Glomerular endothelial cell (primary cell): ENCODE results near the gene AKR1C8. TPM values are rescaled to one million over a fixed set of nuclear protein-coding genes. Genes with fewer than 3 reads are reported as not detected.
"Not testable (repeated sequence)": the region's sequence is repeated elsewhere in the genome, so short reads cannot be mapped to it uniquely, and the experiment has no call there.

Experiments used
- DNase-seq: peaks from one replicate; pipeline ENCODE4 v3.0.0-alpha.2; 2011; ENCODE audit warnings: low read depth, low spot score; ENCODE audit errors: extremely low read depth
- total RNA-seq: library from RNA; depleted of rRNA; stranded (reverse); fragments of >200 nt; gene quantifications from 2 replicates; pipeline ENCODE4 v1.2.3, GENCODE V29; 2015

AKR1C8 gene
- total RNA-seq, 1 donor from 2014 or later = not detected

DNA sequence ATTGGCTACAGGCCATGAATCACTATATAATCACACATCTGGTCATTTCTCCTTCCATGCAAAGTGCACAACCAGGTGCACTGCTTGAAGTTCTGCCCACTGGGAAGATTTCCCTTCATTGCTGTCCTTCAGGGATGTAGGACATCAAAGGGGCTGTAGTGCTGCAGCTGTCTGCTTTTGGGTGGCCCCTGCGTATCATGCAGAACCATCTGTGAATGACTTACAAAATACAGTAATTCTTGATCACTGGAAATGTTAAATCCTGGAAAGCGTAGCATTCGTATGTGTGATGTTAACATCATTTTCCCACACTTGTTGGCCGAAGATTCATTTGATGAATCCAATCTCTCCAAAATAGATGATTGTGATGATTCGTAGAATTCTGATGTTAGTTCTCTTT lies 68.3 kb downstream of the AKR1C8 start:
- no peak for DNase-seq

DNA sequence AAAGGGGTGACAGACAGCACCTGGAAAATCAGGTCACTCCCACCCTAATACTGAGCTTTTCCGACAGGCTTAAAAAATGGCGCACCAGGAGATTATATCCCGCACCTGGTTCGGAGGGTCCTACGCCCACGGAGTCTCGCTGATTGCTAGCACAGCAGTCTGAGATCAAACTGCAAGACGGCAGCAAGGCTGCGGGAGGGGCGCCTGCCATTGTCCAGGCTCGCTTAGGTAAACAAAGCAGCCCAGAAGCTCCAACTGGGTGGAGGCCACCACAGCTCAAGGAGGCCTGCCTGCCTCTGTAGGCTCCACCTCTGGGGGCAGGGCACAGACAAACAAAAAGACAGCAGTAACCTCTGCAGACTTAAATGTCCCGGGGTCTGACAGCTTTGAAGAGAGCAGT lies 75.1 kb downstream of the AKR1C8 start:
- not testable (repeated sequence) for DNase-seq

GRCh38 chr10:5108658-5109416 lies 76.1 kb downstream of the AKR1C8 start:
- no peak for DNase-seq

DNA sequence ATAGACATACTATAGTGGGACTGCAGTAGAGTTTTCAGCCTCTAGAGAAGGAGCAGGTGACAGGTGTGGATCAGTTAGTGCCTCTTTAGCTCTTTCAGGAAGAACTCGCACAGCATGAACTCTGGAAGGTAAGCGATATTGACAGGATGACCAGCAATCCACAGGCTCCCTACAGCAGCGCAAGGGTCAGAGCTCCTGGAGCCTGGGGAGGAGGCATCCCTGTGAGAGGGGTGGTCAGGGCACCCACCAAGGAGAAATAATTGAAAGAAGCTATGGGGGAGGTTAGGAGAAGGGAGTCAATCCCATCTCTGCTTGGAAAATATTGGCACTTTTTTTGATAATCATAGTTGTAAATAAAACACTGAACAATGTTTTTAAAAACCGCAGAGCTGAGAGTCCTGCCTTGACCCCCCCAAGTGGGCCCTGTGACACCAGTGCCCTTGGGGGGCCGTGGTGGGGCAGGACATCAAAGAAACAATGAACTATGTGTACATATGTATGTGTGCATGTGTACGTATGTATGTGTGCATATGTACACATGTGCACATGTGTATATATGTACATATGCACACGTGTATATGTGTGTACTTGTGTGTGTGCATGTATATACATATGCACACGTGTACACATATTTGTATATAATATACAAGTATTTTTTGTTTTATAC lies 77.0 kb downstream of the AKR1C8 start:
- DNase-seq = no peak

- DNase-seq = no peak
These were observed 78.4 kb downstream of the AKR1C8 start for GRCh38 chr10:5106553-5106952.

GRCh38 chr10:5105626-5106025 lies 79.3 kb downstream of the AKR1C8 start:
- no peak for DNase-seq

Other genes starting within 250 kb of the AKR1C8 start
- gene AKR1C1, start 221.7 kb downstream of the AKR1C8 start, total RNA-seq = 0.15 and 0.70 TPM in 2 replicates
- 0.29 TPM in 1 of 2 replicates, not detected in the other for gene AKR1C2, start 181.3 kb downstream of the AKR1C8 start, total RNA-seq
- gene AKR1C3, start 90.7 kb downstream of the AKR1C8 start, total RNA-seq = 0.63 and 3.6 TPM in 2 replicates
- gene AKR1C4, start 11.7 kb upstream of the AKR1C8 start, total RNA-seq = not detected in 2 replicates
- not detected in 2 replicates for gene UCN3, start 179.8 kb upstream of the AKR1C8 start, total RNA-seq
- gene TUBAL3, start 219.7 kb upstream of the AKR1C8 start, total RNA-seq = 0.12 TPM in 1 of 2 replicates, not detected in the other
- 25.7 and 48.1 TPM in 2 replicates for gene NET1, start 227.4 kb upstream of the AKR1C8 start, total RNA-seq